Keratinocyte (primary cell): ENCODE measurements around the gene CTIF. TPM values are rescaled to one million over a fixed set of nuclear protein-coding genes. Genes with fewer than 3 reads are reported as not detected.

Source experiments
- DNase-seq: peaks from one replicate; pipeline ENCODE4 v3.0.0-alpha.2; 2011; ENCODE audit warnings: low read depth, missing footprints, low spot score
- FAIRE-seq: peaks from 2 replicates; lab custom pipeline; 2011; peaks lifted over from hg19 to GRCh38; lab: Jason Lieb, UNC
- H2AFZ ChIP-seq: 2 replicates; pipeline ENCODE4 v1.6.0; 2012; ENCODE audit warnings: low read length, control low read depth, inconsistent platforms; ENCODE audit not compliant: control insufficient read depth
- H3K27ac ChIP-seq: 2 replicates; pipeline ENCODE4 v1.5.1; 2011; ENCODE audit warnings: low read length; ENCODE audit not compliant: control insufficient read depth, insufficient read depth
- H3K27me3 ChIP-seq: 3 replicates; pipeline ENCODE4 v1.6.0; 2011; ENCODE audit warnings: low read length; ENCODE audit not compliant: control insufficient read depth, insufficient read depth; ENCODE audit errors: extremely low read depth
- H3K36me3 ChIP-seq, 2 experiments: 2 replicates in 1 of 2; 3 replicates in 1 of 2; pipeline ENCODE4 v1.5.1; 2011; ENCODE audit warnings: low read length in 2 of 2, mild to moderate bottlenecking in 1 of 2; ENCODE audit not compliant: control insufficient read depth in 2 of 2, insufficient read depth in 2 of 2; ENCODE audit errors: extremely low read depth in 1 of 2
- H3K4me1 ChIP-seq: 3 replicates; pipeline ENCODE4 v1.5.1; 2011; ENCODE audit warnings: low read length; ENCODE audit not compliant: control insufficient read depth, insufficient read depth; ENCODE audit errors: extremely low read depth
- H3K4me2 ChIP-seq: 3 replicates; pipeline ENCODE4 v1.6.0; 2011; ENCODE audit warnings: low read depth, low read length; ENCODE audit not compliant: control insufficient read depth, insufficient read depth; ENCODE audit errors: extremely low read depth
- H3K4me3 ChIP-seq, 3 experiments: fragments of 200-600 bp in 1 of 3; sonication (generic) in 1 of 3; 2 replicates in 2 of 3; 3 replicates in 1 of 3; pipeline ENCODE4 v1.5.1; 2011 to 2016; ENCODE audit warnings: low read length in 3 of 3, mild to moderate bottlenecking in 3 of 3, control low read depth in 2 of 3, inconsistent platforms in 1 of 3, low read depth in 1 of 3, mixed read lengths in 1 of 3, mixed run types in 1 of 3, moderate library complexity in 1 of 3; ENCODE audit not compliant: control insufficient read depth in 2 of 3, insufficient read depth in 2 of 3; ENCODE audit errors: extremely low read depth in 1 of 3
- H3K79me2 ChIP-seq: 2 replicates; pipeline ENCODE4 v1.6.0; 2012; ENCODE audit warnings: low read length; ENCODE audit not compliant: control insufficient read depth, insufficient read depth
- H3K9ac ChIP-seq: 3 replicates; pipeline ENCODE4 v1.6.0; 2011; ENCODE audit warnings: low read length; ENCODE audit not compliant: control insufficient read depth, insufficient read depth; ENCODE audit errors: extremely low read depth
- H3K9me1 ChIP-seq: 3 replicates; pipeline ENCODE4 v1.6.0; 2011; ENCODE audit warnings: low read length; ENCODE audit not compliant: control insufficient read depth, insufficient read depth; ENCODE audit errors: extremely low read depth
- H3K9me3 ChIP-seq: 2 replicates; pipeline ENCODE4 v1.5.1; 2012; ENCODE audit warnings: low read depth, low read length; ENCODE audit not compliant: control insufficient read depth
- H4K20me1 ChIP-seq: 3 replicates; pipeline ENCODE4 v1.6.0; 2011; ENCODE audit warnings: low read length; ENCODE audit not compliant: control insufficient read depth, insufficient read depth; ENCODE audit errors: extremely low read depth
- CTCF ChIP-seq, 3 experiments: IDR thresholded peaks in 1 of 3; conservative IDR thresholded peaks in 1 of 3; optimal IDR thresholded peaks in 1 of 3; 2 replicates in 2 of 3; 3 replicates in 1 of 3; pipeline versions ENCODE3 to v1.5.1; 2011; ENCODE audit warnings: low read length in 3 of 3, mild to moderate bottlenecking in 3 of 3, moderate library complexity in 2 of 3, control low read depth in 1 of 3, inconsistent platforms in 1 of 3; ENCODE audit not compliant: insufficient read depth in 2 of 3; ENCODE audit errors: extremely low read depth in 1 of 3
- EZH2 ChIP-seq: IDR thresholded peaks from one replicate; pipeline ENCODE4 v1.6.1; 2012; ENCODE audit warnings: inconsistent platforms, mild to moderate bottlenecking, low read length, moderate library complexity
- dilution Hi-C: fragments of 300-500 bp; cut with MboI; formaldehyde crosslinking; loops from one replicate; pipeline ENCODE4 v1.7.0; 2020; ENCODE audit warnings: low sequenced_read_pairs; ENCODE audit not compliant: extremely low pct_ligation_motif_present
- polyA plus RNA-seq, 5 experiments: library from polyadenylated mRNA; depleted of rRNA in 3 of 5; stranded (reverse) in 3 of 5; stranded (forward) in 1 of 5; unstranded in 1 of 5; fragments of >200 nt; gene quantifications; 1 replicate in 1 of 5; 2 replicates in 3 of 5; 3 replicates in 1 of 5; pipeline versions ENCODE4 v1.2.1 to v1.2.3, GENCODE V29; 2011 to 2012; ENCODE audit warnings: missing spikeins in 2 of 5, low read depth in 1 of 5, low replicate concordance in 1 of 5

Gene CTIF
- polyA plus RNA-seq, 1 donor (not counting 4 experiments of a cell fraction or from before 2014, with no cell fraction given) = 15.0 TPM

GRCh38 chr18:48785736-48786454 lies 247.1 kb downstream of the CTIF start:
- Histone ChIP-seq H3K9ac (no peak overlapping the region), H3K4me3 (no peak overlapping the region), H4K20me1 (no peaks in the 10 kb centered on the region), H3K9me1 (no peaks in the 10 kb centered on the region), H3K4me1 (no peaks in the 10 kb centered on the region), H3K4me2 (no peak overlapping the region), H2AFZ (no peak overlapping the region), H3K9me3 (no peaks in the 10 kb centered on the region), H3K27me3 (no peaks in the 10 kb centered on the region), H3K36me3 (peaks cover 0 to 7% of the 10 kb centered on the region in 2 experiments), H3K27ac (no peak overlapping the region), H3K79me2 (no peaks in the 10 kb centered on the region)
- no peak for TF ChIP-seq EZH2
- TF ChIP-seq CTCF (optimal IDR thresholded peaks at IDR 0.05 in 1 of 3, IDR thresholded peaks at IDR 0.05 in 1 of 3, conservative IDR thresholded peaks at IDR 0.05 in 1 of 3; ENCODE audit: extremely low read depth in 1 of 3, insufficient read depth in 2 of 3, low read length in 3 of 3) = no peak
- FAIRE-seq (no peak), DNase-seq (no peak)
- dilution Hi-C loops = no loop called here

GRCh38 chr18:48786455-48787202 lies 247.8 kb downstream of the CTIF start:
- no peaks in the 10 kb centered on the region for H3K79me2 ChIP-seq
- no peak overlapping the region for H3K4me2 ChIP-seq
- H3K9ac ChIP-seq = no peak overlapping the region
- no peaks in the 10 kb centered on the region for H3K4me1 ChIP-seq
- H4K20me1 ChIP-seq = no peaks in the 10 kb centered on the region
- dilution Hi-C loops = no loop called here
- no peaks in the 10 kb centered on the region for H3K9me3 ChIP-seq
- FAIRE-seq (no peak), DNase-seq (no peak)
- no peaks in the 10 kb centered on the region for H3K27me3 ChIP-seq
- H3K9me1 ChIP-seq = no peaks in the 10 kb centered on the region
- no peak for TF ChIP-seq CTCF (optimal IDR thresholded peaks at IDR 0.05 in 1 of 3, IDR thresholded peaks at IDR 0.05 in 1 of 3, conservative IDR thresholded peaks at IDR 0.05 in 1 of 3; ENCODE audit: extremely low read depth in 1 of 3, insufficient read depth in 2 of 3, low read length in 3 of 3)
- TF ChIP-seq EZH2 = no peak
- peaks cover 0 to 7% of the 10 kb centered on the region in 2 experiments for H3K36me3 ChIP-seq
- no peak overlapping the region for H2AFZ ChIP-seq
- no peak overlapping the region for H3K4me3 ChIP-seq
- H3K27ac ChIP-seq = no peak overlapping the region
